H1 (cell line): Measurements from ENCODE around the gene LRRK1. TPM values are rescaled to one million over a fixed set of nuclear protein-coding genes. Genes with fewer than 3 reads are reported as not detected.

ENCODE experiments used
- CTCF ChIA-PET: fragments of 300-600 bp; sonication (Branson Sonifier 250); formaldehyde crosslinking; loops from one replicate; lab custom pipeline; 2021; ENCODE audit not compliant: partially characterized antibody; lab: Charles Lee
- POLR2A ChIA-PET: fragments of 300-600 bp; sonication (Branson Sonifier 250); formaldehyde crosslinking; loops from one replicate; lab custom pipeline; 2021; ENCODE audit warnings: inconsistent platforms; ENCODE audit not compliant: partially characterized antibody; lab: Charles Lee
- DNase-seq, 2 experiments: peaks; one replicate each; pipeline versions ENCODE4 v3.0.0 to v3.0.0-alpha.2; 2010 to 2022; ENCODE audit warnings: low spot score in 2 of 2, low read depth in 1 of 2, mixed read lengths in 1 of 2
- FAIRE-seq: peaks from 2 replicates; lab custom pipeline; 2011; peaks lifted over from hg19 to GRCh38; lab: Jason Lieb, UNC
- H2AFZ ChIP-seq: 2 replicates; pipeline ENCODE4 v1.8.1; 2012; ENCODE audit warnings: low read length, inconsistent platforms
- H2AK5ac ChIP-seq: 2 replicates; pipeline ENCODE4 v1.6.1; 2013; ENCODE audit warnings: low read depth, low read length
- H2BK120ac ChIP-seq: replicated peaks from 2 replicates; pipeline ENCODE3; 2013; ENCODE audit warnings: low read depth, low read length, inconsistent platforms
- H2BK12ac ChIP-seq: 2 replicates; pipeline ENCODE4 v1.6.1; 2013; ENCODE audit warnings: low read depth, low read length
- H2BK15ac ChIP-seq: 2 replicates; pipeline ENCODE4 v1.6.1; 2013; ENCODE audit warnings: low read length
- H2BK20ac ChIP-seq: 2 replicates; pipeline ENCODE4 v1.6.1; 2013; ENCODE audit warnings: low read length
- H2BK5ac ChIP-seq: 2 replicates; pipeline ENCODE4 v1.6.1; 2013; ENCODE audit warnings: low read depth, low read length
- H3K14ac ChIP-seq: 2 replicates; pipeline ENCODE4 v1.6.1; 2013; ENCODE audit warnings: inconsistent platforms; ENCODE audit not compliant: insufficient read length
- H3K18ac ChIP-seq: 2 replicates; pipeline ENCODE4 v1.6.1; 2013; ENCODE audit warnings: low read length; ENCODE audit errors: extremely low read depth
- H3K23ac ChIP-seq: 2 replicates; pipeline ENCODE4 v1.6.1; 2013; ENCODE audit warnings: inconsistent platforms; ENCODE audit not compliant: insufficient read length
- H3K23me2 ChIP-seq: 2 replicates; pipeline ENCODE4 v1.6.1; 2013; ENCODE audit warnings: low read depth, low read length
- H3K27ac ChIP-seq: 2 replicates; pipeline ENCODE4 v1.6.1; 2011; ENCODE audit warnings: low read depth, low read length, inconsistent platforms
- H3K27me3 ChIP-seq, 4 experiments: replicated peaks in 1 of 4; 1 replicate in 1 of 4; 2 replicates in 3 of 4; pipeline versions ENCODE4 v1.6.1 to v1.8.1; 2011 to 2013; ENCODE audit warnings: low read length in 3 of 4, mild to moderate bottlenecking in 3 of 4, inconsistent platforms in 2 of 4, mixed read lengths in 2 of 4, moderate library complexity in 1 of 4; ENCODE audit not compliant: control insufficient read depth in 3 of 4, insufficient read depth in 3 of 4; ENCODE audit errors: extremely low read depth in 1 of 4
- H3K36me3 ChIP-seq, 4 experiments: 2 replicates each; pipeline versions ENCODE4 v1.6.1 to v1.8.1; 2011 to 2013; ENCODE audit warnings: mild to moderate bottlenecking in 4 of 4, low read length in 3 of 4, moderate library complexity in 2 of 4, control low read depth in 1 of 4, inconsistent platforms in 1 of 4; ENCODE audit not compliant: insufficient read depth in 4 of 4, control insufficient read depth in 2 of 4
- H3K4ac ChIP-seq: replicated peaks from 2 replicates; pipeline ENCODE3; 2013; ENCODE audit warnings: low read length, low read depth, mixed read lengths, inconsistent platforms; ENCODE audit not compliant: insufficient read length
- H3K4me1 ChIP-seq, 4 experiments: replicated peaks in 1 of 4; 1 replicate in 1 of 4; 2 replicates in 3 of 4; pipeline versions ENCODE4 v1.6.1 to v1.8.1; 2011 to 2013; ENCODE audit warnings: low read length in 3 of 4, inconsistent platforms in 2 of 4, mixed read lengths in 1 of 4; ENCODE audit not compliant: insufficient read depth in 4 of 4, control insufficient read depth in 3 of 4
- H3K4me2 ChIP-seq, 2 experiments: 2 replicates each; pipeline versions ENCODE4 v1.6.1 to v1.8.1; 2011 to 2013; ENCODE audit warnings: low read depth in 2 of 2, low read length in 2 of 2, control low read depth in 1 of 2, inconsistent platforms in 1 of 2, mild to moderate bottlenecking in 1 of 2; ENCODE audit not compliant: insufficient read depth in 1 of 2
- H3K4me3 ChIP-seq, 4 experiments: fragments of 200-600, 300-600 bp in 1 of 4; sonication (generic), shearing (Covaris generic), sonication (Bioruptor Twin) in 1 of 4; 2 replicates each; pipeline versions ENCODE4 v1.5.1 to v1.8.1; 2011 to 2016; ENCODE audit warnings: low read length in 4 of 4, low read depth in 3 of 4, control low read depth in 2 of 4, inconsistent platforms in 2 of 4, mild to moderate bottlenecking in 2 of 4, mixed read lengths in 1 of 4, moderate library complexity in 1 of 4; ENCODE audit not compliant: insufficient read depth in 2 of 4; ENCODE audit errors: extremely low read depth in 1 of 4
- H3K56ac ChIP-seq: replicated peaks from 2 replicates; pipeline ENCODE3; 2013; ENCODE audit warnings: low read depth, mild to moderate bottlenecking, mixed read lengths, low read length, inconsistent platforms; ENCODE audit not compliant: insufficient read length
- H3K79me1 ChIP-seq: 2 replicates; pipeline ENCODE4 v1.6.1; 2013; ENCODE audit warnings: low read depth, low read length, control low read depth
- H3K79me2 ChIP-seq, 2 experiments: 2 replicates each; pipeline versions ENCODE4 v1.6.1 to v1.8.1; 2012 to 2013; ENCODE audit warnings: low read length in 2 of 2, mild to moderate bottlenecking in 2 of 2, inconsistent platforms in 1 of 2; ENCODE audit not compliant: insufficient read depth in 2 of 2, control insufficient read depth in 1 of 2
- H3K9ac ChIP-seq, 4 experiments: replicated peaks in 1 of 4; 1 replicate in 1 of 4; 2 replicates in 3 of 4; pipeline versions ENCODE4 v1.6.1 to v1.8.1; 2011 to 2013; ENCODE audit warnings: low read depth in 3 of 4, low read length in 3 of 4, control low read depth in 2 of 4, mild to moderate bottlenecking in 2 of 4, moderate library complexity in 2 of 4, inconsistent platforms in 1 of 4; ENCODE audit errors: extremely low read depth in 1 of 4
- H3K9me3 ChIP-seq, 2 experiments: 2 replicates each; pipeline versions ENCODE4 v1.6.1 to v1.8.1; 2012 to 2013; ENCODE audit warnings: mild to moderate bottlenecking in 2 of 2, moderate library complexity in 2 of 2, control low read depth in 1 of 2, inconsistent platforms in 1 of 2, low read depth in 1 of 2, low read length in 1 of 2, mixed read lengths in 1 of 2; ENCODE audit not compliant: insufficient read depth in 2 of 2
- H4K20me1 ChIP-seq, 2 experiments: replicated peaks in 1 of 2; 2 replicates each; pipeline versions ENCODE3 to v1.8.1; 2011 to 2013; ENCODE audit warnings: inconsistent platforms in 2 of 2, low read length in 2 of 2, mild to moderate bottlenecking in 1 of 2; ENCODE audit not compliant: insufficient read depth in 2 of 2, control insufficient read depth in 1 of 2
- H4K5ac ChIP-seq: 2 replicates; pipeline ENCODE4 v1.6.1; 2013; ENCODE audit warnings: low read length, low read depth, mixed read lengths, inconsistent platforms; ENCODE audit not compliant: insufficient read length
- H4K8ac ChIP-seq: 2 replicates; pipeline ENCODE4 v1.8.0; 2013; ENCODE audit warnings: mild to moderate bottlenecking, moderate library complexity, low read length, inconsistent platforms; ENCODE audit not compliant: insufficient read depth; ENCODE audit errors: extremely low read depth
- H4K91ac ChIP-seq: replicated peaks from 2 replicates; pipeline ENCODE3; 2013; ENCODE audit warnings: low read length, mixed read lengths, inconsistent platforms; ENCODE audit not compliant: insufficient read length
- CHD2 ChIP-seq: IDR thresholded peaks from 2 replicates; pipeline ENCODE4 v1.6.1; 2012; ENCODE audit warnings: low read length, improper control_type of control experiment
- CTCF ChIP-seq, 3 experiments: IDR thresholded peaks; 1 replicate in 2 of 3; 2 replicates in 1 of 3; pipeline versions ENCODE4 v1.5.1 to v1.6.1; 2011; ENCODE audit warnings: low read length in 3 of 3, mild to moderate bottlenecking in 3 of 3, inconsistent platforms in 2 of 3, low read depth in 1 of 3, moderate library complexity in 1 of 3; ENCODE audit not compliant: insufficient read depth in 1 of 3; ENCODE audit errors: control extremely low read depth in 1 of 3
- E2F6 ChIP-seq: IDR thresholded peaks from 2 replicates; pipeline ENCODE4 v1.6.1; 2012; ENCODE audit warnings: inconsistent platforms
- GABPA ChIP-seq: IDR thresholded peaks from 2 replicates; pipeline ENCODE4 v1.6.1; 2011; ENCODE audit warnings: mild to moderate bottlenecking, low read length, moderate library complexity, borderline replicate concordance; ENCODE audit not compliant: insufficient read depth
- HDAC6 ChIP-seq: IDR thresholded peaks from one replicate; pipeline ENCODE4 v1.7.1; 2012; ENCODE audit warnings: low read depth, mild to moderate bottlenecking, inconsistent platforms, low read length, moderate library complexity
- JUND ChIP-seq: IDR thresholded peaks from 2 replicates; pipeline ENCODE4 v1.6.1; 2011; ENCODE audit warnings: mild to moderate bottlenecking, improper control_type of control experiment, low read length
- NRF1 ChIP-seq: IDR thresholded peaks from 2 replicates; pipeline ENCODE4 v1.6.1; 2011; ENCODE audit warnings: mild to moderate bottlenecking, low read depth, low read length, improper control_type of control experiment
- RAD21 ChIP-seq, 2 experiments: IDR thresholded peaks in 1 of 2; conservative IDR thresholded peaks in 1 of 2; 2 replicates each; pipeline ENCODE4 v1.6.1; 2011; ENCODE audit warnings: low read depth in 2 of 2, low read length in 2 of 2, improper control_type of control experiment in 1 of 2, inconsistent platforms in 1 of 2, mild to moderate bottlenecking in 1 of 2, moderate library complexity in 1 of 2
- SIX5 ChIP-seq: IDR thresholded peaks from 2 replicates; pipeline ENCODE4 v1.6.1; 2011; ENCODE audit warnings: mild to moderate bottlenecking, low read depth, low read length
- TAF7 ChIP-seq: optimal IDR thresholded peaks from 2 replicates; pipeline ENCODE3; 2011; ENCODE audit warnings: low read depth, mild to moderate bottlenecking, inconsistent platforms, low read length, moderate library complexity, borderline replicate concordance
- TBP ChIP-seq: IDR thresholded peaks from 2 replicates; pipeline ENCODE4 v1.6.1; 2011; ENCODE audit warnings: low read depth, low read length, improper control_type of control experiment
- WGBS, 2 experiments: shearing (Covaris generic) in 1 of 2; methylation state at CpG; one replicate each; pipeline versions ENCODE4 v1.1.6 to v1.1.7; 2013 to 2015; ENCODE audit warnings: low lambda C conversion rate in 2 of 2, mixed read lengths in 2 of 2, inconsistent platforms in 1 of 2, low coverage in 1 of 2, missing lambda C conversion rate in 1 of 2; ENCODE audit not compliant: insufficient replicate concordance in 2 of 2, insufficient coverage in 1 of 2, insufficient read length in 1 of 2; ENCODE audit errors: extremely low coverage in 1 of 2, missing lambda C conversion rate in 1 of 2; 5-methylcytosine and 5-hydroxymethylcytosine counted together
- polyA plus RNA-seq, 7 experiments: library from polyadenylated mRNA; depleted of rRNA in 3 of 7; stranded (reverse) in 5 of 7; unstranded in 2 of 7; fragments of >200 nt in 5 of 7; fragments of 200-250 nt in 2 of 7; gene quantifications; 1 replicate in 5 of 7; 2 replicates in 1 of 7; 4 replicates in 1 of 7; pipeline versions ENCODE4 v1.2.1 to v1.2.3, GENCODE V29; 2011 to 2013; ENCODE audit warnings: missing spikeins in 2 of 7, mixed read lengths in 2 of 7
- total RNA-seq: library from RNA; stranded (reverse); fragmentation: NEBNext Ultra II Directional; extraction: Animal tissue kit (Norgen Biotek cat#: 25700); gene quantifications from 2 replicates; pipeline ENCODE4 v1.2.1, GENCODE V29; 2021

Gene LRRK1
- total and polyA plus RNA-seq, 2 of the 8 experiments (the other 6 are each of a cell fraction or from before 2014, with no cell fraction given) = 1.2 to 3.6 TPM

- H2BK5ac ChIP-seq = no peak overlapping the region
- H3K27me3 ChIP-seq = no peaks in the 10 kb centered on the region
- no peak overlapping the region for H2BK120ac ChIP-seq
- H4K20me1 ChIP-seq = no peaks in the 10 kb centered on the region
- no peak overlapping the region for H2BK20ac ChIP-seq
- no peaks in the 10 kb centered on the region for H3K9me3 ChIP-seq
- no peak overlapping the region for H3K4me2 ChIP-seq
- no peak overlapping the region for H2BK12ac ChIP-seq
- H2AK5ac ChIP-seq = no peak overlapping the region
- no peak overlapping the region for H3K27ac ChIP-seq
- no peak overlapping the region for H4K5ac ChIP-seq
- no peak overlapping the region for H3K4ac ChIP-seq
- CTCF ChIA-PET = interaction anchor here (0.7 to 13.4 kb wide), 7 partner anchors 8 to 107 kb away, joined by 3 to 150 read pairs (median 5); partner anchors contain the start of gene LRRK1
- no peak for DNase-seq
- H3K14ac ChIP-seq = no peak overlapping the region
- H4K8ac ChIP-seq = no peak overlapping the region
- H3K23me2 ChIP-seq = no peaks in the 10 kb centered on the region
- no peak overlapping the region for H2AFZ ChIP-seq
- H3K36me3 ChIP-seq = no peaks in the 10 kb centered on the region
- H3K9ac ChIP-seq = no peak overlapping the region
- H3K18ac ChIP-seq = no peak overlapping the region
- no peak overlapping the region for H4K91ac ChIP-seq
- no peak overlapping the region for H2BK15ac ChIP-seq
- no peak overlapping the region for H3K56ac ChIP-seq
- no peak overlapping the region for H3K4me3 ChIP-seq
- peaks cover 0 to 10% (median 3%) of the 10 kb centered on the region in 4 experiments; a peak in 5 of 7 replicates for H3K4me1 ChIP-seq
- H3K23ac ChIP-seq = no peak overlapping the region
- no peaks in the 10 kb centered on the region for H3K79me1 ChIP-seq
- H3K79me2 ChIP-seq = no peaks in the 10 kb centered on the region
- POLR2A ChIA-PET = no interaction called here
- no peak for FAIRE-seq
- 86% methylated on average over 3 of the region's 3 CpGs; no CpG with 5 or more reads in 1 of the 2 experiments for WGBS, 2 experiments
- TF ChIP-seq NRF1 (no peak), TBP (no peak), RAD21 (IDR thresholded peaks at IDR 0.05 in 1 of 2, conservative IDR thresholded peaks at IDR 0.05 in 1 of 2; ENCODE audit: low read depth in 2 of 2, low read length in 2 of 2) (no peak), SIX5 (no peak), GABPA (no peak), TAF7 (no peak), JUND (no peak), CTCF (IDR thresholded peaks at IDR 0.05; ENCODE audit: control extremely low read depth in 1 of 3, insufficient read depth in 1 of 3, low read depth in 1 of 3, low read length in 3 of 3) (no peak), E2F6 (no peak), HDAC6 (no peak), CHD2 (no peak)
Measured at GRCh38 chr15:100901296-100901695, 17.9 kb upstream of the LRRK1 start.
